ENCODE results near the gene TRIB2.
"Not testable (repeated sequence)": the region's sequence is repeated elsewhere in the genome, so short reads cannot be mapped to it uniquely, and the experiment has no call there.

Gene TRIB2

DNA sequence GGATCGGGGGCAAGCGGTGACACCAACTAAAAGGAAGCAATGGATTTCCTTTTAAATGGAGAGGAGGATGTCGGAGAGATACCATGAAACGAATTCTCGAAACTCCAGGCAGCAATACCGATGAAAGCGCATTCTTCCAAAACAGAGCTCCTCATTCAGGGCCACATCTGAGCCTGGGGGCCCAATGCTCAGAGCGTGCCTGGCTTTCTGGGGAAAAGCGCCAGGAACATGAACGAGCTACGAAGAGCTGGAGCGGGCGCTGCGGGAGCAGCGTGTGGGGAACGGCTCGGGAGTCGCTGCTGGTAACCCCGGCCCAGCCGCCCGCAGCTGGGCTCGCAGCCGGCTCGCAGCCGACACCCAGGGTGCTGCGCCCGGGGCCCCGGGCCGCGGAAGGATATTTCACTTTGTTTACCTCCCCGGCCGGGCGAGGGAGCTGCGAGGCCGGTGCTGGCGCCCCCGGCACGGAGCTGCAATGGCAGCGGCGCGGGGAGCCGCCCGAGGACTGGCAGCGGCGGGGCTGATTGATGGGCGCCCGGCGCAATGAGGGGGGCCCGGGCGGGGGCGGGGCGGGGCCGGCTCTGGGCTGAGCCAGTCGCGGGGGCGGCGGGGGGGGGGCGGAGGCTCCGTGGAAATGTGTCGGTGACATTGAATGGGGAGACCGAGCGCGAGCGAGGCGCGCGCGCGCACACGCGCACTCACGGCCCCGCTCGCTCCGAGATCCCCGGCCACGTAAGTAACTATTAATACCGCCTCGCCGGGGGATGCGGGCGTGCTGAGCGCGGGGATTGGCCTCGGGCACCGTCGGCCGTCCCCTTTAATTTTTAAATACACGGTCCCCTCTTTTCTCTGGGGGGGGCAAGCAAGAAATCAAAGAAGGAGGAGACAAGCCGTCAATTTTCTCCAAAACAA is at the start of gene TRIB2:
TSS of gene TRIB2 (plus strand) at position 655 of the 909 bp plus-strand sequence. CDS start 1,372 bp downstream, outside the sequence.
- DNase-seq (ENCODE audit: low read depth), result peak; percentile 84

DNA sequence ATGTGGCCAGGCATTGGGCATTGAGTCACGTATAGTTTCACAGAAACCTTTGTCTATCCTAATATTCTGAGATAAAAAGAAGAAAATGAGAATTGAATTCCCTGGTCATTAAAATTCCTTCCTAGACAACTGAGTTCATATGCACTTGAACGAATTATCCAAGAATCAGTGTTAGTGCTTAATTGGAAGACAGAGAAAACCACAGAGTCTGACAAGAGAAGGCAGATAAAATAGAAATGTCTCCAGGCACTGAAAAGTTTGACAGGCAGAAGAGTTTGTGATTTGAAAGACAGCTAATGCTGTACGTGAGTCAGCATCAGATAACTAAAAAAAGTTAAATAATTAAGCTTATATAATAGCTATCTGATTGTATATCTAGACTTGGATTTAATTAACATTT is 47.7 kb upstream of the TRIB2 start:
- DNase-seq (ENCODE audit: low read depth), result no peak

DNA sequence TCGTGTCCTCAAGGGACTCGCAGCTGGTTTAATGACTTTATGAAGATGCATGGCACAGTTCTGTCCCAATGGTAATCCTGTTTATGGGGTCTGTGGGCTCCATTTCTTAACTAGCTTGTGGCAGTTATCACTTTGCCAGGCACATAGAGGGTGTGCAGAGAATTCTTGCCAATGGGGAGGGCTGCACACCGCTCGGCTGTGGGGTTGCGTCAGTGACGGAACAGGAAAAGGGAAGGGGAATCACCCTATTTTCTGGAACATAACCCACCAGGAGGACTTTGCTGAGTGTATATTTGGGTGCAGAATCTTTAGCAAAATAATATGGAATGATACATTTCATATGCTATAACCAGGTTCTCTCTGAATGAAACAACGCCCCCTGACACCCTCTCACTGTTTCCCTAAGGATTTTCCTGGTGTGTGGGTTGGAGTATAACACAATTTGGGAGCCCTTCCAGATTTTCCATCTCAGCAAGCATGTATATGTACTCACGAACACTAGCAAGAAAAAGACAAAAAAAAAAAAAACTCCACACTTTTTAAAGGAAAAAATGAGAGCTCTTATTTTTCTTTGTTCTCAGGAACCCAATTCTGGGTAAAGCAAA is 43.9 kb upstream of the TRIB2 start:
- DNase-seq (ENCODE audit: low read depth), result no peak

DNA sequence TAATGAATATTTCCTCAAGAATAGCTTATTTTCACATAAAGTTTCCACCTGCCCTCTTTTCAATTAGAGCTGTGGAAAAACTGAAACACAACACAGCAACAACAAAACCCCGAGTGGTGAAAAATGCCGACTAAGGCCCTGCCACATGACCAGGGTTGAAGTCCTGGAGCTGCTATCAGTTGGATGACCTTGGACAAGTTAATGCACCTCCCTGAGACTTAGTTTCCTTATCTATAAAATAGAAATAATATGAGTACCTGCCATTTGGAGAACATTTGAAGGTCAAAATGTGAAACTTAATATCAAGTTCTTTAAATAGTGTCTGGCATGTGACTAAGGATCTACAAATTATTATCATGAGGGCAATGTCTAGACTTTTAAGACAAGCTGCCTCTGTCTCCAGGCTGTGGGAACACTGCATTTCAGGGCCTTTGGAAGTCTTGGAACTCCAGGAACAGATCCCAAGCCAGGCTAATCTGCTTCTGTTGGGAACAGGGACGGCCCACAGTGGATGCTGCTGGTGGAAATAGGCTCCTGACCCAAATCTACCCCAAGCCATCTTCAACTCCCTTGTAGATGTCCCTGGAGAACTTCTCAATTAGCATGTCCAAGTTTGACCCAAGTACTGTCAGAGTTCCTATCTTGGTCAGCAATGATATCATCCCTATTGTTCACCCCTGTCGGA is 42.0 kb upstream of the TRIB2 start:
- no peak for DNase-seq (ENCODE audit: low read depth)

DNA sequence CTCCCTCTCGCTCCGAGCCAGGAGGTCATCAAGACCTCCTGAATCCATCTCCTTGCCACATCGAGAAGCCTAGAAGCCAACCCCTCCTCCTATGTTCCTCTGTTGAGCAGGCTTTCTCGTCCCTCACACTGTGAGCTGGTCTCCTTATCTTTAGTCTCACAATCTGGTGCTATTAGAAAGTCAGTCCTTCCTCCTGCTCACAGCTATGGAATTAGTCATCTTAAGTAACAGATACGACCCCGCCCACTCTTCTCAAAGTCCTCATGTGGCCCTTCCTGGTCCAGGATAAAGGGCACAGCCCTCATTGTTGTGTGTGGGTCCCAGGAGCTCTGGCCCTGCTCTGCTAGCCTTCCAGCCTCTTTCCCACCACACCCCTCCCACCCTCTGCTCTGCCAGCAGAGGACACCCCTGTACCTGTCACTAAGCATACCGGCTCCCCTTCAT is 41.4 kb upstream of the TRIB2 start:
- DNase-seq (ENCODE audit: low read depth), result no peak

DNA sequence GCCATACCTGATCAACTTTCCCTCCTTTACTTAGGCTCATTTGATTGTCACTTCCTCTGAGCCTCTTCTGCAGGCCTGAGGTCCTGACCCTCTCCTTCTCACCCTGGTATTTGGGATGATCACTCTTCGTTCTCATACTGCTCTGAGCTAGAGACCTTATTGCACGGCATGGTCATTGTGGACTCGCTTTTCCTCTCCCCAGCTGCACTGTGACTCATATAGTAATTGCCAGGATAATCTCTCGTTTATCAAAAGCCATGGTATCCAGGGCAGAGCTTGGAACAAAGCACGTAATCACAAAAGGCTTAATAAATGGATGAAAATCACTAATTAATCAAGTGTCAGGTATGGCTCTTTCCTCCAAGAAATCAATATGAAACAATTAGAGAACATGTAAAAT is 40.9 kb upstream of the TRIB2 start:
- no peak for DNase-seq (ENCODE audit: low read depth)

DNA sequence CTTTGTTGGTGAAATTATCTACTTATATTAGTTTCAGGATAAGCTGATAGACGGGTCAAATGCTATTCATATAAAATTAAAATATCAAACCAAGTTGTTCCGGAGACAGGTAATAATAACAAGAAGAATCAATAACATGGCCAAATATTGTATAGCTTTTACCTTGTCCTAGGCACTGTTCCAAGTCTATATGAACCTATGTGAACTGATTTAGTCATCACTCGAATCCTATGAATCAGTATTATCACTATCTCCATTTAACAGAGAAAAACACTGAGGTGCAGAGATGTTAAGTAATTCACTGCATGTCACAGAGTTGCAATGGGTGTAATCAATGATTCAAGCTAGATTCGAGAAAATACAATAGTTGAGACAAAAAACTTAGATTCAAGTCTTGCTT is 40.0 kb upstream of the TRIB2 start:
- DNase-seq (ENCODE audit: low read depth), result no peak

DNA sequence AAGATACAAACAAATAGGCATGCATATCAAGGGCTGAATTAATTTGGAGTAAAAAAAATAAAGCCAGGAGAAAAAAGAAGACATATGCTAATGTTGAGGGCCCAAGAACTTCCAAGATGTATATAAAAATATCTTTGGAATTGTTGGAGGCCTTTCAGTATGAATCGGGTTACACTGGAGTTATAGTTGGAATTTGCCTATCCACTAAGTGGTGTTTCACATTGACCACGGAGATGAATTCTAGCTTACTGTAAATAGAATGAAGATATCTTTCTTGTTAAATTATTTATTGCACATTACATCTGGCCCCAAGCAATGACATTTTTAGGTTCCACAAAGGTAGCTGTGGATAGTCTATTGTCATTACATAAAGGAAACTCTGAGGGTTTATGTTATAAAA is 38.5 kb upstream of the TRIB2 start:
- no peak for DNase-seq (ENCODE audit: low read depth)

DNA sequence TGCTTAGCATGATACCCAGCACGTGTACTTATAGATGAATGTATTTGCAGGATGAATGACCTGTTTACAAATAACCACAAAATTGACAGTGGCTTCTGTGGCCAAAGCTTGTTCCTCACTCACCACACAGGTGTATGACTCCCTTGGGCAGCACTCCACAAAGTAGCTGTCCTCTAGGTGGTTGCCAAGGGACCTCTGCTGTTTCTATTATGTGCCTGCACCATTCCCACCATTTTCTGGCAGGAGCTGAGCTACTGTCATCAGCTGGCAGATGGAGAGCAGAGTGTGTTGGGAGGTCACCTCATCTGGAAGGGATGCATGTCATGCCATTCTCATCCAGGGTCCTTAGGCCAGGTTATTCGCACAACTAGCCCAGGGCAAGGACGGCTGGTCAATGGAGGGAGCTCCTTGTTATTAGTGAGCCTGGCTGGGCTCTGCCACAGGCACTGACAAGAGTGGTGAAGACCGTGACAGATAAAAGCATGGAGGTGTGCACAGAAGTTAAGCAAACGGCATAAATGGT is 37.1 kb upstream of the TRIB2 start:
- no peak for DNase-seq (ENCODE audit: low read depth)

DNA sequence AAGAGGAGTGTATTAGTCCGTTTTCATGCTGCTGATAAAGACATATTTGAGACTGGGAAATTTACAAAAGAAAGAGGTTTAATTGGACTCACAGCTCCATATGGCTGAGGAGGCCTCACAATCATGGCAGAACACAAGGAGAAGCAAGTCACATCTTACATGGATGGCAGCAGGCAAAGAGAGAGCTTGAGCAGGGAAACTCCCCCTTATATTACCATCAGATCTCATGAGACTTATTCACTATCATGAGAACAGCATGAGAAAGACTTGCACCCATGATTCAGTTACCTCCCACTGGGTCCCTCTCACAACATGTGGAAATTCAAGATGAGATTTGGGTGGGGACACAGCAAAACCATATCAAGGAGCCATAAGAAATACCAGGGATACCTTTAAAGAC is 36.6 kb upstream of the TRIB2 start:
- DNase-seq (ENCODE audit: low read depth), result not testable (repeated sequence)

DNA sequence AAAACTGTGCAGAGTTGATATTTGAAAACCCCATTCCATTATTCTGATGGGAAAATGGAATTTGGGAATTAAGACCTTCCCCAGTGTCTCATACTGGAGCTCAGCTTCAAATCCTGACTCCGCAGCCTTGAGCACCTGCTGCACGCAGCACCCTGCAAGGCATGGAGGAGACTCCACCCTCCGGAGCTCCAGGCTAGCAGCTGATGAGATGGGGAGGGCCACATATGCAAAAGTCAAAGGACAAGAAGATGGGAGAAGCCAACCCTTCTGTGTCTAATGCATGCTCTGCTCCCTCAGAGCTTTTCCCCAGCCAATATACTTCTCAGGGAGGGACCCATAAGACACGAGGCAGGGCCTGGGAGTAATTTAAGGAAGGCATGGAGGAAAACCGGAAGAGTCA is 34.7 kb upstream of the TRIB2 start:
- no peak for DNase-seq (ENCODE audit: low read depth)

DNA sequence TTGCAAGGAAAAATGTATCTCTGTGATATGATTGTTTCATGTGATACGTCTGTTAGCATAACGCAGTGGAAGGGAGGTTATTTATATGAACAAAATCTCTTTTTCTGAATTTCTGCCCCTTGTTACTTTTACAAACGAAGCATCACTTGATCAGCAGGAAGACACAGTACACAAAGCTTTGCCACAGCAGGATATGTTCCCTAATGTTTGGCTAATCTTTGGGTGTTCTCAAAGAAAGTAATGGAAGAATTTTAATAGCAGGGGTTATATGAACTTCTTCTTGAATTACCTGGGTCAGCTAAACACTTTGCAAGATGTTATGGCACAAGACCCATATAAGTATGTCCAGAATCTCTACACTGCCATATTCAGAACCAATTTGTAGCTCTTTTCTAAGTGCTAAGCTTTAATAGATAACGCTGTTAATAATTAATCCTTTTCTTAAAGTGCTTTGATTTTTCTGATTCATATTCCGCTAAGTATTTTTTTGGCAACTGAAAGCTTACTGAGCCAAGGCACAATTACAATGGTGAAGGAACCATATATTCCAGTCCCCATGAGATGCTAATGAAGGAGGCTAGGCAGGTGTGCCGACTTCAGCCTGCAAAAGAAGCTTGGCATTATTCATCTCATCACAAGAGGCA is 33.2 kb upstream of the TRIB2 start:
- DNase-seq (ENCODE audit: low read depth), result no peak

DNA sequence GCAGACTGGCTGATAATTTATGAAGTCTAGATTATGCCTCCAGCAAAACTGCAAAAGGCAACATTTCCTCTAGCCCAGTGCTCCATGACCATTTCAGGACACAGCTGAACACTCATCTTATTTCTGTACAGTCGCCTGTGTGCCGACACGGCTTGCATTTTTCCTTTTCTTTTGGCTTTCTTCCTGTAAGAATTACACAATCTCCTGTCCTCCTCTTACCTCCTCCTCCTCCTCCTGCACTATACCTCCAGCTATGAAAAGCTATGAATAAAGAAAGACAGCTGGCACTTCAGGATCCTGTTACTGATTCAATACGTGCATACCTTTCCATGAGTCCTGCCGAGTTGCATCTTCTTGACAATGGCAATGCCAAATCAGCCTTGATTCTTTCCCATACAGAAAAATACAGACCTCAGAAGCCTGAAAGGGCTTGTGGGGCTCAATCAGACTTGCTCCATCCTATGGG is 32.2 kb upstream of the TRIB2 start:
- DNase-seq (ENCODE audit: low read depth), result no peak

DNA sequence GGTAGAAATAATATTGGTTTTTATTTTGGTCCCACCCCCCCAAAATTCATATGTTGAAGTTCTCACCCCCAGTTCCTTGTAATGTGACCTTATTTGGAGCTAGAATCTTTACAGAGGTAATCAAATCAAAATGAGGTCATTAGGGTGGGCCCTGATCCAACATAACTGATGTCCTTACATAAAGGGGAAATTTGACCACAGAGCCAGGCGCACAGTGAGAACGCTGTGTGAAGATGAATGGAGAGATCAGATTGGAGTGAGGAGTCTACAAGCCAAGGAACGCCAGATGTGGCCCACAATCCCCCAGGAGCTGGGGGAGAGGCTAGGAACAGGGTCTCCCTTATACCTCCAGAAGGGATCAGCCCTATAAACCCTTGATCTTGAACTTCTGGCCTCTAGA is 31.6 kb upstream of the TRIB2 start:
- DNase-seq (ENCODE audit: low read depth), result no peak

DNA sequence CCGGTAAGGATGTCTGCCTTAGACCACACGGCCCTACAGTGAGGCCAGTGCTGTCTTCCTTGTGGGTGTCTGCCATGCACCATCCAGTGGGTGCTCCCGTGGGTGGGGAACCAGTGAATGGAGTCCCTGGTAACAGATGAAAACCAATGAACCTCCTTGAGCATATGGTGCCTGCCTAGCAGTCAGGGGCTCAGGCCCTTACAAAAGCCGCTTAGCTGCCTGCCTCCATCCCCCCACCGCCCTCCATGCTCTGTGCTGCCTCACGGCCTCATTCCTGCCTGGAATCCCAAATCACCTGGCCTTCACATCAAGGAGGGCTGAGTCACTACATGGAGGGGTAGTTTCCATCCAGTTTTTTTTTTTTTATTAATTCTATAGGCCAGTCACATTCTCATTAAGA is 30.8 kb upstream of the TRIB2 start:
- DNase-seq (ENCODE audit: low read depth), result no peak

DNA sequence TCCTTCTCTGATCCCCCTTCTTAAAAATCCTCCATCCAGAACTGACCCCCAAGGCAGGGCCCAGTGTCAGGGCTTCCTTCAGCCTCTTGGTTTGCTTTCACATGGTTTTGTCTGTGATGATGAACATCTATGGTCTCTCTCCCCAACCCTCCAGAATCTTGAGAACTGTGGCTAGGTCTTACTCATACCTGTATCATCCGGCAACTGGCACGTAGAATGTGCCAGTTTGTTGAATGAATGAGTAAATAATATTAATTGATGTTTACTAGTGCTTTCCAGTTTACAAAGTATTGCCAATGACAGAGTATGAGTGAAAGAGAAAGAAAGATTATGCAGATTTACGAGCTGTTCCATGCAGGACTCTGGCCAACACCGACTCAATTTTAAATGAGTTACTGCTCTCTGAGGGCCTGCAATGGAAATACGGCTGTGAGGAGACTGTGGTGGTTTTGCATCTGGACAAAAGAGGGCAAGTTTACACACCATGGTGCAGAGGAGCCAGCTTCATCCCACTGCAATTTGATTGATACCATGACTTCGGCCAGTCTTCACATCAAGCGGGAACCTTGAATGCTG is 29.9 kb upstream of the TRIB2 start:
- DNase-seq (ENCODE audit: low read depth), result no peak

DNA sequence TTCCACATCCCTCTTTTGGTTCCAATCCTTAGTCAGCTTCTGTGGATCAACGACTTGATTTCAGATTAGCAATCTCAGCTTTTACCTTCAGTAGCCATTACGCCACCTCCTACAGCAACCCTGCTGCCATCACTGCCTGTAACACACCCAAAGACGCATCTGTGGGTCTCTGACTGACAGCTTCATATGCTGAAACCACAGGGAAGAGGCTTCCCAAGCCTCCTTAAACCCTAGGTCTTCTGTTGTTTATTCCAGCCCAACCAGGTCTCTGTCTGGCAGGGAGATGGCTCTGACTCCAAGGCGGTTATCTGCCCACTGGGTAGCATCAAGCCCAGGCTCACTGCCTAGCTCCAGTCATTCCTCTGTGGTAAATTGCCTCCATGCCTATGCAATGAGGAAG is 28.6 kb upstream of the TRIB2 start:
- no peak for DNase-seq (ENCODE audit: low read depth)

DNA sequence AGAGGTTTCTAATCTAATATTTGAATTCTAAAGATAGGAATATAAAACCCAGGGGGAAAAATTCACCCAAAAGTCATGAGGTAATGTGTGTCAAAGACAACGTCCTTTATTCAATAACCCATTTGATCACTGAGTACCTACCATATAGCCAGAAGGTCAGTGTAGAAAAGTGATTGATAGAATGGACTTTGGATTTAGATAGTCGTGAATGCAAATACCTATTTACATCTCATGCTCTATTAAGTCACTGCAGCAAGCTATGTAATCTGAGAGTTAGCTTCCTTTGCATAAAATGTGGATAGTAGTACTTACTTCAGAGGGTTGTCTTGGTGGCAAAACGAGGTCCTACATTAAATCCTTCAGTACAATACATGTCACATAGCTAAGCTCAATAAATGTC is 27.8 kb upstream of the TRIB2 start:
- no peak for DNase-seq (ENCODE audit: low read depth)

DNA sequence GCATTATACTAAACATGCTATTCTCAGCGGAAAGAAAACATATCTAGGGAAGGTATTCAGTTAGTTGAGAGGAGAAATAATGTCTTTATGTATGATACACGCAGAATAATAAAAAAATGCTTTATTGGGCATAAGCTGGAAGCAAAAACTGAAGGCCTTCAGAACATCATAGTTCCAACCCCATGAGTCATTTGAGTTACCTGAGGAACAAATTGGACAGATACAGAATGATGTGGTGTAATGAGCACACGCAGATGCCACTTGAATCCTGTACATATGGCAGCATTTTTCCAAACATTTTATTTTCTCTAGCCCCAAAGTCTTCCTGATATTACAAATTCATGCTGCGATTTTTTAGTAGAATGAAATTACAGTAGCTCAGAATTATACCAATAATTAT is 23.2 kb upstream of the TRIB2 start:
- DNase-seq (ENCODE audit: low read depth), result no peak

DNA sequence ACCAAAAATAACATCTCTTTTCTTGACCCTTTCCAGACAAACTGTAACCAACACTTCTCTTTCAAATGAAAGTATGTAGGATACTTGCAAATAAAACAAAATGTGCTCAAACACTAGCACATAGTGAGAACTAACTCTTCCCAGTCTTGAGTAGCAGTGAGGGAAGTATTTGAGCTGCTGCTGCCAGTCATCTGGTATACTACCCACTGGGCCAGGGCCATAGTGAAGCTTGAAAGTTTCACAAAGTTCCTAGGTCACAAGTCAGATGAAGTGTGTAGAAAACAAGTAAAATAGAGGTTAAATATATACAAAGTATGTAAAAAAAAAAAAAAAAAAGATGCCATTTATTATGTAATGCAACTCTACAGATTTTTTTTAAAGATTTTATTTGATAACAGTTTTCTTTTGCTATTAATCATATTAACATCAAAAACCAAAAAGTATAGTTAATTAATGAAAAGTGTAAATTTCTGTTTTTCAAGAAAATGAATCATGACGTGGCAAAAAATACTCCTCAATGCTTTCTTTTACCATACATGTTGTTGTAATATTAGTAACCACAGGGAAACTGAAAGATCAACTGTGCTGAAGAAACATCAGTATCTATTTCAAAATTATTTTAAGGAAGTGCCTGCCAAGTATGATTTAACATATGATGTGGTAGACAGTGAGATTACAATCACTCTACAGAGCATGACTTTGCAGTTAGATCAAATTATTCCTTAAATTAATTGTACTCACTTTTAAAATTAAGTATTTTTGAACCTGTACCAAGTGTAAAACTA is 21.6 kb upstream of the TRIB2 start:
- DNase-seq (ENCODE audit: low read depth), result no peak

DNA sequence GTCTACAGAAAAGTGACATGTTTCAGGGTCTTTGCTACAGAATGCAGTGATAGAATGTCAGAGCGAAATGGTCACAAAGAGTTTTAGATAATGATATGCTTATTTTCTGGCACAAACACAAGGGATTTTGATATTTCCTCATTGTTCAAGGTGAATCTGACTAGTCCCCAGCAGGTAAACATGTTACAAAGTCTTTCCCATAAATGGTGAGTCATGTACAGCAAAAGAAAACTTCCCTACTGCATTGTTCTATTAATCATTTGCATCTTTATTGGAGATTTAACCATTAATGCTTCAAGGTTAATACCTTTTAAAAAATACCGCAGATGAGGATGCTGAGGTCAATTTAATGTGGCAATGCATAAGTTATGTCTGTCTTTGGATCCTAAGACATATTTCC is 19.1 kb upstream of the TRIB2 start:
- DNase-seq (ENCODE audit: low read depth), result no peak

Measured in activated T-cell treated with anti-CD3 and anti-CD28 coated beads for 24 hours (primary cell).